HL-60 (cell line): ENCODE results near the gene XXYLT1.

Experiments used
- DNase-seq, 2 experiments: peaks; one replicate each; pipeline ENCODE4 v3.0.0-alpha.2; 2010 to 2020; ENCODE audit warnings: low read depth in 1 of 2, low spot score in 1 of 2
- H3K27ac ChIP-seq: fragments of 250-450 bp; sonication (Bioruptor Pico); replicated peaks from 2 replicates; pipeline ENCODE4 v1.5.1; 2020; ENCODE audit warnings: mild to moderate bottlenecking, moderate library complexity
- H3K27me3 ChIP-seq: fragments of 250-450 bp; sonication (Bioruptor Pico); 2 replicates; pipeline ENCODE4 v1.5.1; 2021; ENCODE audit warnings: mild to moderate bottlenecking, moderate library complexity; ENCODE audit not compliant: insufficient read depth, poor library complexity, severe bottlenecking
- H3K4me3 ChIP-seq: replicated peaks from 2 replicates; pipeline ENCODE4 v1.5.1; 2011; ENCODE audit warnings: mild to moderate bottlenecking, control low read depth, low read length; ENCODE audit not compliant: insufficient read depth
- GABPA ChIP-seq: IDR thresholded peaks from 2 replicates; pipeline ENCODE4 v1.6.1; 2012; ENCODE audit warnings: low read depth
- POLR2AphosphoS5 ChIP-seq: IDR thresholded peaks from 2 replicates; pipeline ENCODE4 v1.6.1; 2012; ENCODE audit warnings: low read depth
- SPI1 ChIP-seq: IDR thresholded peaks from 2 replicates; pipeline ENCODE4 v1.6.1; 2012; ENCODE audit warnings: low read depth, mild to moderate bottlenecking, borderline replicate concordance
- TF ChIP-seq, protein P1 (sequence below): IDR thresholded peaks from 2 replicates; pipeline ENCODE4 v1.6.1; 2012; ENCODE audit warnings: low read depth; ENCODE audit not compliant: insufficient replicate concordance
- TF ChIP-seq, protein P2 (sequence below): IDR thresholded peaks from one replicate; pipeline ENCODE4 v1.5.1; 2011; ENCODE audit warnings: low read length, control low read depth, inconsistent platforms; ENCODE audit not compliant: insufficient read depth

XXYLT1 gene

DNA sequence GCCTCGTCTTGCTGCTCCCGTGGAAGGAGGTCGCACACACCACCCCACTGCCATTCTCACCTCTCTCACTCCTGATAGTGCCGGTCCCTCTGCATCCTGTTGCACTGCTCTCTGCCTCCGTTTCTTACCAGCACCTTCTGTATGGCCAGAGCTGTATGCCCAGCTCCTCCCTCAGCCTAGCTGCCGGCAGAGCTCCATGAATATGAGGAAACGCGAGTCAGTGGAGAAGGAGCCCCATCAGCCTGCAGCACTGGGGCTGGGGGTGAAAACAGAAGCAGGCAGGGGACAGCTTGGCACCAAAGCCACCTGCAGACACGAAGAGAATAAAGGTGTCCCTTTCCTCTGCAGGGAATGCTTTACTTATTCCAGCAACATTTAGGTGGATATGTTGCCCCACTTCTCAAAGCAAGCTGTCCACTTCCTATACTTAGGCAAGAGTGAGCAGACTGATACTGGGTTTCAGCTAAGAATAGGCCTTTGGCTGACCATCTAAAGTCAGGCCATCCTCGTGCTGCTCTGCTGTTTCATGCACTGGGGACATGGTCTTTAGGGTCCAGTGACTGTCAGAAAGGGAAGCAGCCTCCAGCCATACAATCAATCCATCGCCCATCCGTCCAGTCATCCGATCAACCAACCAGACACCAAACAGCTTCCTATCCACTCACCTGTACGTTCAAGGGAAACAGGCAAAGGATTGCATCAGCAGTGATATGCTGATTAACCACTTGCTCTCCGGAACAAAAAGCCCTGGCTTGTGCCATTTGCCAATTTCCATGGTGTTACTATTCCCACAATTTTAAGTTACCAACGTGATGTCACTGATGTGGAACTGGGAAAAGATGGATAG, 222.7 kb downstream of the XXYLT1 start:
- H3K27ac ChIP-seq = no peak overlapping the region
- TF ChIP-seq SPI1 (no peak), GABPA (no peak), POLR2AphosphoS5 (no peak)
- TF ChIP-seq, protein P1, sequence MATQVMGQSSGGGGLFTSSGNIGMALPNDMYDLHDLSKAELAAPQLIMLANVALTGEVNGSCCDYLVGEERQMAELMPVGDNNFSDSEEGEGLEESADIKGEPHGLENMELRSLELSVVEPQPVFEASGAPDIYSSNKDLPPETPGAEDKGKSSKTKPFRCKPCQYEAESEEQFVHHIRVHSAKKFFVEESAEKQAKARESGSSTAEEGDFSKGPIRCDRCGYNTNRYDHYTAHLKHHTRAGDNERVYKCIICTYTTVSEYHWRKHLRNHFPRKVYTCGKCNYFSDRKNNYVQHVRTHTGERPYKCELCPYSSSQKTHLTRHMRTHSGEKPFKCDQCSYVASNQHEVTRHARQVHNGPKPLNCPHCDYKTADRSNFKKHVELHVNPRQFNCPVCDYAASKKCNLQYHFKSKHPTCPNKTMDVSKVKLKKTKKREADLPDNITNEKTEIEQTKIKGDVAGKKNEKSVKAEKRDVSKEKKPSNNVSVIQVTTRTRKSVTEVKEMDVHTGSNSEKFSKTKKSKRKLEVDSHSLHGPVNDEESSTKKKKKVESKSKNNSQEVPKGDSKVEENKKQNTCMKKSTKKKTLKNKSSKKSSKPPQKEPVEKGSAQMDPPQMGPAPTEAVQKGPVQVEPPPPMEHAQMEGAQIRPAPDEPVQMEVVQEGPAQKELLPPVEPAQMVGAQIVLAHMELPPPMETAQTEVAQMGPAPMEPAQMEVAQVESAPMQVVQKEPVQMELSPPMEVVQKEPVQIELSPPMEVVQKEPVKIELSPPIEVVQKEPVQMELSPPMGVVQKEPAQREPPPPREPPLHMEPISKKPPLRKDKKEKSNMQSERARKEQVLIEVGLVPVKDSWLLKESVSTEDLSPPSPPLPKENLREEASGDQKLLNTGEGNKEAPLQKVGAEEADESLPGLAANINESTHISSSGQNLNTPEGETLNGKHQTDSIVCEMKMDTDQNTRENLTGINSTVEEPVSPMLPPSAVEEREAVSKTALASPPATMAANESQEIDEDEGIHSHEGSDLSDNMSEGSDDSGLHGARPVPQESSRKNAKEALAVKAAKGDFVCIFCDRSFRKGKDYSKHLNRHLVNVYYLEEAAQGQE = no peak
- TF ChIP-seq, protein P2, sequence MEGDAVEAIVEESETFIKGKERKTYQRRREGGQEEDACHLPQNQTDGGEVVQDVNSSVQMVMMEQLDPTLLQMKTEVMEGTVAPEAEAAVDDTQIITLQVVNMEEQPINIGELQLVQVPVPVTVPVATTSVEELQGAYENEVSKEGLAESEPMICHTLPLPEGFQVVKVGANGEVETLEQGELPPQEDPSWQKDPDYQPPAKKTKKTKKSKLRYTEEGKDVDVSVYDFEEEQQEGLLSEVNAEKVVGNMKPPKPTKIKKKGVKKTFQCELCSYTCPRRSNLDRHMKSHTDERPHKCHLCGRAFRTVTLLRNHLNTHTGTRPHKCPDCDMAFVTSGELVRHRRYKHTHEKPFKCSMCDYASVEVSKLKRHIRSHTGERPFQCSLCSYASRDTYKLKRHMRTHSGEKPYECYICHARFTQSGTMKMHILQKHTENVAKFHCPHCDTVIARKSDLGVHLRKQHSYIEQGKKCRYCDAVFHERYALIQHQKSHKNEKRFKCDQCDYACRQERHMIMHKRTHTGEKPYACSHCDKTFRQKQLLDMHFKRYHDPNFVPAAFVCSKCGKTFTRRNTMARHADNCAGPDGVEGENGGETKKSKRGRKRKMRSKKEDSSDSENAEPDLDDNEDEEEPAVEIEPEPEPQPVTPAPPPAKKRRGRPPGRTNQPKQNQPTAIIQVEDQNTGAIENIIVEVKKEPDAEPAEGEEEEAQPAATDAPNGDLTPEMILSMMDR = no peak
- H3K27me3 ChIP-seq = no peaks in the 10 kb centered on the region
- DNase-seq = no peak
- H3K4me3 ChIP-seq = no peak overlapping the region

GRCh38 chr3:195047536-195047935, 223.4 kb downstream of the XXYLT1 start:
- Histone ChIP-seq H3K27me3 (no peaks in the 10 kb centered on the region), H3K4me3 (no peak overlapping the region), H3K27ac (no peak overlapping the region)
- DNase-seq = no peak
- TF ChIP-seq GABPA (no peak), SPI1 (no peak), POLR2AphosphoS5 (no peak)
- TF ChIP-seq, protein P2 = no peak
- TF ChIP-seq, protein P1 = no peak

GRCh38 chr3:195046441-195046840, 224.5 kb downstream of the XXYLT1 start:
- H3K27me3 ChIP-seq = no peaks in the 10 kb centered on the region
- no peak overlapping the region for H3K4me3 ChIP-seq
- no peak for DNase-seq
- H3K27ac ChIP-seq = no peak overlapping the region
- TF ChIP-seq POLR2AphosphoS5 = no peak
- no peak for TF ChIP-seq SPI1
- no peak for TF ChIP-seq GABPA
- TF ChIP-seq, protein P2 = no peak
